ENCODE measurements around the gene SHANK1. TPM values are rescaled to one million over a fixed set of nuclear protein-coding genes. Genes with fewer than 3 reads are reported as not detected.

The SHANK1 gene
- total RNA-seq, 4 donors from 2014 or later, result 0.10 to 0.45 TPM; not detected in 2

DNA sequence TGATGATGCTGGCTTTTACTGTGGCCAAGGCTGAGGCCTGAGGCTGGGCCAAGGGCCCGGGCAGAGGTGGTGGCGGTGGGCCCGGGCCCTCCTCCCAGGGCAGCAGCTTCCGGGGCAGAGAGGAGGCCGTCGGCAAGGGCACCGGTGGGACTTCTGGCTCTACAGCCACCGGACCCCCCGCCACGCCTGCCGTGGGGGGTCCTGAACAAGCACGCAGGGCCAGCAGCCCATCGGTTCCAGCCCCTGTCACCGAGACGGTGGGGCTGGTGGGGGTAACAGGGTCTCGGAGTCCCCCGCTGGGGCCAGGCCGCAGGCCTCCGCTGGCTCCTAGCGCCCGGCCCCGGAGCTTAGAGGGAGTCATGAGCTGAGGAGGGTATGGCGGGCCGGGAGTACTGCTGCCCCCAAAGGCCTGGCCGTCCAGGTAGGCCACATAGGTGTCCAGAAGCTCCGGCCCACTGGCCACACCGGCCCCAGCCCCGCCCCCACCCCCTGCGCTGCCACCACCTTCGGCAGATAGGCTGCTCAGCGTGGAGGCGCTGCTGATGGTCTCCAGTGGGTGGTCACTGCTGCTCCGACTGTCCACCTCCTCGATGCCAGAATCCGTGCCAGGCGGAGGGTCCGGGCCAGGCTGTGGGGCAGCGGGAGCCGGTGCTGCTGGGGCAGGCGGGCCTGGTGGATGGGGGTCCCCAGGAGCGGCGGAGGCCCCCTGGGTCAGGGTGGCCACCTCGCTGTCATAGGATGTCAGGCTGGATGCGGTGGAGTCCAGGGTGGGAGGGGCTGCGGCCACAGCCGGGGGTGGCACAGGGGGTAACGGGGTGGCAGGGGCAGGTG lies 53.0 kb downstream of the SHANK1 start:
- WGBS, 2 donors, result 0 to 16% methylated on average over 1 to 22 of the region's 47 CpGs
- no peak overlapping the region for H3K27ac ChIP-seq
- H3K9me3 ChIP-seq, result no peaks in the 10 kb centered on the region
- H3K36me3 ChIP-seq, result no peaks in the 10 kb centered on the region
- no peak for DNase-seq
- H3K27me3 ChIP-seq, result peaks cover 32% of the 10 kb centered on the region
- no peak for TF ChIP-seq POLR2A (IDR thresholded peaks at IDR 0.05)
- TF ChIP-seq, protein P1, sequence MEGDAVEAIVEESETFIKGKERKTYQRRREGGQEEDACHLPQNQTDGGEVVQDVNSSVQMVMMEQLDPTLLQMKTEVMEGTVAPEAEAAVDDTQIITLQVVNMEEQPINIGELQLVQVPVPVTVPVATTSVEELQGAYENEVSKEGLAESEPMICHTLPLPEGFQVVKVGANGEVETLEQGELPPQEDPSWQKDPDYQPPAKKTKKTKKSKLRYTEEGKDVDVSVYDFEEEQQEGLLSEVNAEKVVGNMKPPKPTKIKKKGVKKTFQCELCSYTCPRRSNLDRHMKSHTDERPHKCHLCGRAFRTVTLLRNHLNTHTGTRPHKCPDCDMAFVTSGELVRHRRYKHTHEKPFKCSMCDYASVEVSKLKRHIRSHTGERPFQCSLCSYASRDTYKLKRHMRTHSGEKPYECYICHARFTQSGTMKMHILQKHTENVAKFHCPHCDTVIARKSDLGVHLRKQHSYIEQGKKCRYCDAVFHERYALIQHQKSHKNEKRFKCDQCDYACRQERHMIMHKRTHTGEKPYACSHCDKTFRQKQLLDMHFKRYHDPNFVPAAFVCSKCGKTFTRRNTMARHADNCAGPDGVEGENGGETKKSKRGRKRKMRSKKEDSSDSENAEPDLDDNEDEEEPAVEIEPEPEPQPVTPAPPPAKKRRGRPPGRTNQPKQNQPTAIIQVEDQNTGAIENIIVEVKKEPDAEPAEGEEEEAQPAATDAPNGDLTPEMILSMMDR (IDR thresholded peaks at IDR 0.05), result no peak
- intact Hi-C loops (cut with DNase I), result no loop called here
- H3K4me3 ChIP-seq (replicated peaks in 1 of 3), result no peak overlapping the region
- peaks cover 0 to 14% of the 10 kb centered on the region in 2 donors for H3K4me1 ChIP-seq

DNA sequence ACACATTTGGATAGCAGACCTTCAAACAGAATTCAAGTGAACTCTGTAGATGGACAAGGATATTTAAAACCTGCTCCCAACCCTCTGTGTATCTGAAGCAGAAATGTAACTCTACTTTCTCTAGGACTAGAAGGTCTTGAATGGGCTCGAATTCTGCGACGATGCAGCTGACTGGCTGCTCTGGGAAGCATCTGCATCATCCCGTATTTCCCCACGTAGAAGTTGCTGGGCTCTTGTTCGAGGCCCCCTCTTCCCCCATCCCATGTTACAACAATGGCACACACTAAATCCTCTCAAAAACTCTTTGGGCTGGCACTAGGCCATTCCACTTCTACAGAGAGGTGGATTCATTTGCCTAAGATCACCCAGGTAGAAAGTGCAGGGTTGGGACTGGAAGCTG lies 55.4 kb downstream of the SHANK1 start:
- peaks cover 5 to 16% of the 10 kb centered on the region in 2 donors for H3K4me1 ChIP-seq
- TF ChIP-seq, protein P1 (IDR thresholded peaks at IDR 0.05), result no peak
- no peak for TF ChIP-seq POLR2A (IDR thresholded peaks at IDR 0.05)
- H3K4me3 ChIP-seq (replicated peaks in 1 of 3), result no peak overlapping the region
- intact Hi-C loops (cut with DNase I), result no loop called here
- H3K9me3 ChIP-seq, result no peaks in the 10 kb centered on the region
- no peaks in the 10 kb centered on the region for H3K36me3 ChIP-seq
- H3K27ac ChIP-seq, result no peak overlapping the region
- H3K27me3 ChIP-seq, result peaks cover 30% of the 10 kb centered on the region
- DNase-seq, result no peak
- WGBS, 2 donors, result 76 to 79% methylated on average over 6 of the region's 6 CpGs

DNA sequence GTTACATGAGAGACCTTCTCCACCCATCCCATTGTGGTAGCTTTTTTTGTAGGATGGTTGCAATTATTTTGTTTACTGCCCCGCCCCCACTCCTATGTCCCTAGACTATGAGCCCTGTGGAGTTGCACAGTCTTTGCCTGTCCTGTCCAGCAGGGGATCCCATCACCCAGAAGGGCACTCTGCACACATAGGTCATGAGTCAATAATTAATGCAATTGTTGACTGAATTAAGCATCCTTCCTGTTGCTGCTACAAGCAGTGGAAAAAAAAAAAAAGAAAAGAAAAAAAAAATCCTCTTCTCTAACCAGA lies 56.2 kb downstream of the SHANK1 start:
- Histone ChIP-seq H3K36me3 (no peaks in the 10 kb centered on the region), H3K9me3 (no peaks in the 10 kb centered on the region), H3K4me1 (peaks cover 13 to 23% of the 10 kb centered on the region in 2 donors), H3K4me3 (replicated peaks in 1 of 3) (no peak overlapping the region), H3K27ac (no peak overlapping the region), H3K27me3 (peaks cover 23% of the 10 kb centered on the region)
- 88 to 96% methylated on average over 1 of the region's 1 CpG for WGBS, 2 donors
- intact Hi-C loops (cut with DNase I), result no loop called here
- DNase-seq, result no peak
- no peak for TF ChIP-seq POLR2A (IDR thresholded peaks at IDR 0.05)

DNA sequence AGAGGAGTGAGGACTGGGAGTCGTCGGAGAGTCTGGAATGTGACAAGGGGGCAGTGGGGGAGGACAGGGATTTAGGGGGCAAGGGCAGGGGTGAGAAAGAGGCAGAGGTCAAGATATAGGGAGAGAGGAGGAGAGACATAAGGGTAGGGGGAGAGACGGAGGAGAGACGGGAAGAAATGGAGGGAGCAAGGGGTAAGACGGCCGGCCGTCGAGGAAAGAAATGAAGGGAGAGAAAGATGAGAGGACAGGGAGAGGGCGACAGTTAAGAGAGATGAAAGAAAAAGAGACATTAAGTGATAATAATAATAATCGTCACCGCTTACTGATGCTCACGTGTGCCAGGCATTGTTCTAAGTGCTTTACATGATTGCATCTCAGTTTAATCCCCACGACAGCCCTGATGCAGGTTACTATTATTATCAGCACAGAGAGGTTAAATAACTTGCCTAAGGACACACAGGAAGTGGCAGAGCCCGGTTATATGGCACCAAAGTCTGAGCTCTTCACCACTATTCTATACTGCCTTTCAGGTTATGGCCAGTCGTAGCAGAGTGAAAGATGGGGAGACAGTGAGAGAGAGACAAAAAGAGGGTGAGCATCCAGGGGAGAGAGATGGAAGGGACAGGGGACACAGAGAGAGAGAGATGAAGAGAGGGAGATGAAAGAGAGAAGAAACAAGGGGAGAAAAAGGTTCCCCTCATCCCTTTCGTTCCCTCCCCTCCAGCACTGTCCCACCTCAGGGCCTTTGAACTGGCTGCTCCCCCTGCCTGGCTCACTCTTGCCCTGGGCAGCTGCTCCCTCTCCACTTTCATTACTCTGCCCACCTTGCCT lies 56.7 kb downstream of the SHANK1 start:
- TF ChIP-seq POLR2A (IDR thresholded peaks at IDR 0.05), result no peak
- TF ChIP-seq, protein P1 (IDR thresholded peaks at IDR 0.05), result no peak
- DNase-seq, result no peak
- H3K27me3 ChIP-seq, result peaks cover 17% of the 10 kb centered on the region

DNA sequence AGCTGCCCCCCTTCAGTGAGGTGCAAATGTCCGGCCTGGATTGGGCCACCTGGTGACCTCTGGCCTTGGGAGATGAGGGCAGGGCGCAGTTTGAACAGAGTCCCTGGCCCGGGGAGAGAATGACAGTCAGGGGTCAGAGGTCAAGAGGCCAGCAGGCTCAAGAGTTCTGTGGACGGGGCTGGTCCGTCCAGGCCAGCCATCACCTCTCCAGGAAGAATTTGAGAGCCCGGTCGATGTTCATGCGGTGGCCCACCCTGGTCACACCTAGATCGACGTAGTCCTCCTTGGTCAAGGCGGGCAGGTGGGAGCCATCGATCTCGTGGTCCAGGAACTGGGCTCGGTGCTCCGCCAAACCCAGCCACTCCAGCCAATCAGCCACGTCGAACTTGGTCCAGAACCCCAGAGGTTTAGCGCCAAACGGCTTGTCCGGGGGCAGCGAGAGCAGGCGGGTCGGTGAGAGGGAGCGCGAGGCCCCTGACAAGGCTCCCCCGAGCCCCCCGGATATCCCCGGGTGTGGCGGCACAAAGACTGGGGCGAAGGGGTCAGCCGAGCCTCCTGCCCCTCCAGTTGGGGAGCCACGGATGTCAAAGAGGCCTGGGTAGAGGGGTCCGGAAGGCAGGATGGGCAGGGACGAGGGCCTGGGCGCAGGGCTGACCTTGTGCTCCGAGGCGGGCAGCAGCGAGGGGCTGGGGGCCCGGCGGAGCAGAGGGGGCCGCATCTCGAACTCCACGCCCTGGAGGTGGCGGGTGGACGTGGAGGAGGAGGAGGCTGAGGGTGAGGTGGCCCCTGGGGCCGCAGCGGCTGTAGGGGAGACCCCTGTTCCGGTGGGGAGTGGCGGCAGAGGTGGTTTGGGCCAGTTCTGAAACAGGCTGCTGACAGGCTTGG lies 57.6 kb downstream of the SHANK1 start:
- 59 to 71% methylated on average over 40 of the region's 49 CpGs for WGBS, 2 donors
- TF ChIP-seq, protein P1 (IDR thresholded peaks at IDR 0.05), result no peak
- no peak for TF ChIP-seq POLR2A (IDR thresholded peaks at IDR 0.05)
- Histone ChIP-seq H3K9me3 (no peaks in the 10 kb centered on the region), H3K27ac (no peak overlapping the region), H3K36me3 (no peaks in the 10 kb centered on the region), H3K4me1 (peaks cover 15 to 18% of the 10 kb centered on the region in 2 donors), H3K4me3 (replicated peaks in 1 of 3) (no peak overlapping the region), H3K27me3 (peaks cover 12% of the 10 kb centered on the region)
- DNase-seq, result no peak
- intact Hi-C loops (cut with DNase I), result no loop called here

More for the DNA sequence above, 56.7 kb downstream of the SHANK1 start:
- 54 to 61% methylated on average over 16 of the region's 16 CpGs for WGBS, 2 donors
- no peaks in the 10 kb centered on the region for H3K36me3 ChIP-seq
- peaks cover 15 to 23% of the 10 kb centered on the region in 2 donors for H3K4me1 ChIP-seq
- no peak overlapping the region for H3K4me3 ChIP-seq (replicated peaks in 1 of 3)
- intact Hi-C loops (cut with DNase I), result no loop called here
- H3K27ac ChIP-seq, result no peak overlapping the region
- no peaks in the 10 kb centered on the region for H3K9me3 ChIP-seq

All from thyroid gland (tissue), 4 donors.